Measurements from ENCODE around the gene CDK2AP2. TPM values are rescaled to one million over a fixed set of nuclear protein-coding genes. Genes with fewer than 3 reads are reported as not detected.

CDK2AP2 gene
- total RNA-seq, 4 donors from 2014 or later: 23.5 to 50.5 (median 34.7) TPM

DNA sequence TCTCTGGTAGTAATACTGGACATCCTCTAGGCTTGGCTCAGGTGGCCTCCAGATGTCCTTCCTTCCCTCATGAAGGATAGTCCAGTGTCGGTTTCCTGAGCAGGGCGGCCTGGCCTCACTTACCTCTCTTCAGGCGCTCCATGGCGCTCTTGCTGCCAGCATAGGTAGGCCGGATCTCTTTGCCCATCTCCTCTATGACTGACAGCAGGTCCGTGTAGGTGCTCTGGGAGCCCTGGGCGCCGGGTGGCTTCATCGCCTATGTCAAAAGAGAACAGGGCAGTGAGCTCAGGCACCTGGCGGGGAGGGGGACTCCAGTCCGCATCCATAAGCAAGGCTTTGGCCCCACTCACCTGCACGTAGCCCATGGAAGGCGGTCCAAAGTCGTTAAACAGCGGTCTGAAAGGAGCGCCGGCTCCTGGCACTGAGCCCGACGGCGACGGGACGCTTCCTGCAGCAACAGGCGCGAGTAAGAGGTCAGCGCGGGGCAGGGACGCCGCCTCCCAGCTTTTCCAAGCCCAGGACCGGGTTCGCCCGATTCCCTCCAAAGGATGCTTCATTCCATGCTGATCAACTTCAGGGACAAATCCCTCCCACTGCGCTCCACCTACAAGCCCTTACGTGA, 609 bp downstream of the CDK2AP2 start:
- TF ChIP-seq, protein P1, sequence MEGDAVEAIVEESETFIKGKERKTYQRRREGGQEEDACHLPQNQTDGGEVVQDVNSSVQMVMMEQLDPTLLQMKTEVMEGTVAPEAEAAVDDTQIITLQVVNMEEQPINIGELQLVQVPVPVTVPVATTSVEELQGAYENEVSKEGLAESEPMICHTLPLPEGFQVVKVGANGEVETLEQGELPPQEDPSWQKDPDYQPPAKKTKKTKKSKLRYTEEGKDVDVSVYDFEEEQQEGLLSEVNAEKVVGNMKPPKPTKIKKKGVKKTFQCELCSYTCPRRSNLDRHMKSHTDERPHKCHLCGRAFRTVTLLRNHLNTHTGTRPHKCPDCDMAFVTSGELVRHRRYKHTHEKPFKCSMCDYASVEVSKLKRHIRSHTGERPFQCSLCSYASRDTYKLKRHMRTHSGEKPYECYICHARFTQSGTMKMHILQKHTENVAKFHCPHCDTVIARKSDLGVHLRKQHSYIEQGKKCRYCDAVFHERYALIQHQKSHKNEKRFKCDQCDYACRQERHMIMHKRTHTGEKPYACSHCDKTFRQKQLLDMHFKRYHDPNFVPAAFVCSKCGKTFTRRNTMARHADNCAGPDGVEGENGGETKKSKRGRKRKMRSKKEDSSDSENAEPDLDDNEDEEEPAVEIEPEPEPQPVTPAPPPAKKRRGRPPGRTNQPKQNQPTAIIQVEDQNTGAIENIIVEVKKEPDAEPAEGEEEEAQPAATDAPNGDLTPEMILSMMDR (IDR thresholded peaks at IDR 0.05): no peak
- peak; percentile 1 for ATAC-seq (ENCODE audit: low FRiP score)
- no peak for DNase-seq (ENCODE audit: low spot score)

DNA sequence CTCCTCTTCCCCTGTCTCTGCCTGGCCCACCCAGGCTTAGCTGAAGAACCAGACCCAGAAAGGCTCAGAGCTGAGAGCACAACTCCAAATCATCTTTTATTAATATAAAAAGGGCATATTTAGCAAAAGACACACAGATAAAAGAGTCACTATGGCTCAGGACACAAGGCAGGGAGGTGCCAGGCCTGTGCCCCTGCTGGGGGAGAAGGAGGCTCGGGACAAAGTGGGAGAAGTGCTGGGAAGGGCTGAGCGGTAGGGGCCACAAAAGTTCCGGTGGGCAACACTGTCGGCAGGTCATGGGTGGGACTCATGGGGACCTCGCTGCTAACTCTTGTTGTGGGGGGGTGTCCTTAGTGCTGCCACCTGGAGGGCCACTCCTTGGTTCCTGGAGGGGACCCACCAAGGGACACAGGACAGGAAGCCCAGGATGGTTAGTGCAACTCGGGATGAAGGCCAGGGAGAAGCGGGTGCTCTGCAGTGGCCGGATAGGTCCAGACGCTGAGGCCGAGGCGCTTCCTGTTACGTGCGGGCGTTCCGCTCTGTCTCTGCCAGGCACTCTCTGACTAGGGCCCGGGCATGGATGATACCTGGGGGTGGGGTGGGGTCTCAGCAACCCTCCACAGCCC, 1.4 kb downstream of the CDK2AP2 start:
- ATAC-seq (ENCODE audit: low FRiP score) (no peak), DNase-seq (ENCODE audit: low spot score) (no peak)
- TF ChIP-seq, protein P1 (IDR thresholded peaks at IDR 0.05): no peak

DNA sequence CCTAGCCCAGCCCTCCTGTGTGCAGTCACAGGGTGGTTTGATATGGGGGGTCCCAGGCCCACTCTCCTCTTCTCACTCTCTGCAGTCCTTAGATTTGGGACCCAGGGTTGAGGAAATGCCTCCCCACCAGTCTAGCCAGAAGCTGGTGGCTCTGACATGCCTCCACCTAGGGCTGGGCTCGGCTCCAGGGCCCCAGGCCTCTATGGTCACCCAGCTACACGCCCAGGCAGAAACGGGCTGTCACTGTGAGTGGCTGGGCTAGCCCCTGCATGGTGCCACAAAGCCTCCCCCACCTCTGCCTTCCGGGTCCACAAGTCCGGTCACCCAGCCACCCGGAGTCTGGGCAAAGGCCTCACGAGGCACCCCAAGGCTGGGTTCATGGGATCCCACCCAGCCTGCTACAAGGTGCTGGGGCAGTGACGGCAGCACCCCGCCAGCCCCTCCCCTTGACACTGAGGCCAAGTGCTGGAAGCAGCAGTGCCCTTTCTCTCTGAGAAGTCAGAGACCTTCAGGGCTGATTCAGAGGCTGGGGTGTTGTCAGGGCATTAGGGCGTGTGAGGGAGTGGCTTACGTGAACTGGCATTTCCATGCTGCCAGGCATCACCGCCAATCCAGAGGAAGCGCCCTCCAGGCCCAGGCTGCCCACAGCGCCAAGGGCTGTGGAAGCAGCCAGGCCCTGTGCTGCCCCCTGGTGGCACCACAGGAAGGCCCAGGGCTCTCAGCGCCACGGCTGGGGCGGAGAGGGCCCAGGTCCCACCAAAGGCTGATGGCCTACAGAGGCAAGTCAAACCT, 2.2 kb downstream of the CDK2AP2 start:
- TF ChIP-seq, protein P1 (IDR thresholded peaks at IDR 0.05): peak in 2 of 3 donors; percentile 78 to 84
- peak; percentile 69 for ATAC-seq (ENCODE audit: low FRiP score)

DNA sequence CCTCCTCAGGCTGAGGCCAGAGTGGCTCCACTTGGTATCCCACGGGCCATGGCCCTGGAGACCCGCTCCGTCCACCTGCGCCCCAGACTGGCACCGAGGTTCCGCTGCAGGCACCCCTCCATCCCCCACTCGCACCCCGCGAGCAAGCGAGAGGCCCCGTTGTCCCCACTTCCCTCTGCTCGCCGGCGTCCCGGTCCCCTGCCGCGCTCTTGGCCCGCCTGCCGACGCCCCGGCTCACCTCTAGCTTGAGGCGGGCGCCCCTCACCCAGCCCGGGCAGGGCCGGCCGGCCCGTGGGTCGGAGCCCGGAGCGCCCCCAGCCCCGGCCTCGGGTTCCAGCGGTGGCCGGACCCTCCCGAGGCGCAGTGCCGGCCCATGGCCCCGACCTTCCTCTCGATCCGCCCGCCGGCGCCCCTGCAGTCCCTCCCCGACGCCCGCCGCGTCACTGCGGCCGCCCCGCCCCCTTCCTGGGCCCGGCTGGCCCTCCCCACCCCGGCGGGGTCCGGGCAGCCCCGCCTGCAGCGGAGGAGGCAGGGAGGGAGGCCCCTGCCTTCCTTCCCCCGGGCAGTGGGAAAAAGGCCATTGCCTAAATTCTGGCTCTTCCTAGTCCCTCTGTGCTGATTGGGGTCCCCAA, 2.9 kb downstream of the CDK2AP2 start, which contains the start of gene PITPNM1:
TSS of gene PITPNM1 (minus strand) at position 414 of the 632 bp plus-strand sequence. CDS start 1,183 bp downstream, outside the sequence.
- DNase-seq (ENCODE audit: low spot score) (no peak), ATAC-seq (ENCODE audit: low FRiP score) (peak; percentile 24)
- TF ChIP-seq, protein P1 (IDR thresholded peaks at IDR 0.05): no peak

More for the DNA sequence above, 2.2 kb downstream of the CDK2AP2 start:
- DNase-seq (ENCODE audit: low spot score): peak; percentile 75

DNA sequence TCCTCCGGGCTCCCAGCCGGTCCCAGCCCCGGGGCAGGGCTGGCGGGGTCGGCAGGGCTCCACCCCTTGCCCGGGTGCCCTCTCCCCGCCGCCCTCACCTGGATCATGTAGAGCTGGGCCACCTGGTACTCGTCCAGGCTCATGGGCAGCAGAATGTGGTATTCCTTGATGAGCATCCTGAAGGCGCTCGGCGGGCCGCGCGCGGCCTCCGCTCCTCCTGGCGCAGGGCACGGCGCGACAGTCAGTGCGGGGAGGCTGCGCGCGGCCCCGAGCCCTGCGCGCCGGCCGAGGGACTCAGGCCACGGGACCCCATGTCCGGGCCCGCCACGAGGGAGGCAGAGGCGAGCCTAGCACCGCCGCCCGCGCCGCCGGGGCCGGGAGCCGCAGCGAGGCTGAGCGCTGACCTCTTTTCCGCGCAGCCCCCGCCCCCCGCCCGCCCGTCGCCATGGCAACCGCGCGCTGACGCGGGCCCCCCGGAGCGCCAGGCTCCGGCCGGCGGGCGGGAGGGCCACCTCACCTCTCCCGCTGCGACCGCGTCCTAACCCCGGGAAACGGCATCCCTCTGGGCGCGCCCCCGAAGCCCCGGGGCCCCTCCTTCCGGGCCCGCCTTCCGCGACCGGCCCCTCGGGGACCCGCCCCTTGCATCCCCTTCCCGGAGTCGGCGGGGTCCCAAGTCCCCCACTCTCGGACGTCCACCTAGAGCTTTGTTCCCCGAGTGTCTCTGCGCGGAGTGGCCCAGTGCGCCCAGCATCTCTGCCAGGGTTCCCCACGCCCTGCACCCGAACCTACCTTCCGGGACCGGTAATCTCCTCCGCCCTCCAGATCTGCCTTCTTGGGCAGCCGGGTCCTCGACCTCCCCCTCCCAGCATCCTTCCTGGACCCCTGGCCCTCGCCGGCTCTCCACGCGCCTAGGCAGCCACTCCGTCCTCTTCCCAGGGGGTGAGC, 3.7 kb downstream of the CDK2AP2 start:
- ATAC-seq (ENCODE audit: low FRiP score): no peak
- TF ChIP-seq, protein P1 (IDR thresholded peaks at IDR 0.05): no peak
- DNase-seq (ENCODE audit: low spot score): no peak

Measured in omental fat pad (tissue), 4 donors.